Aorta (tissue), 5 donors: ENCODE data around the gene WAPL. TPM values are rescaled to one million over a fixed set of nuclear protein-coding genes. Genes with fewer than 3 reads are reported as not detected.

Source experiments
- ATAC-seq: fragments of 200-7000 bp; cut with Tn5 transposase; one replicate; pipeline ENCODE4 v1.9.1; 2022; ENCODE audit warnings: moderate library complexity; ENCODE audit not compliant: low FRiP score
- DNase-seq, 2 donors: peaks; one replicate each; pipeline ENCODE4 v3.0.0-alpha.2; 2020
- H3K27ac ChIP-seq, 2 donors: one replicate each; pipeline ENCODE4 v1.5.1; 2013; ENCODE audit warnings: low read length in 2 of 2, mild to moderate bottlenecking in 2 of 2, moderate library complexity in 2 of 2, control low read depth in 1 of 2, inconsistent platforms in 1 of 2, low read depth in 1 of 2
- H3K27me3 ChIP-seq, 2 donors: one replicate each; pipeline ENCODE4 v1.6.1; 2013; ENCODE audit warnings: control low read depth in 1 of 2, low read length in 1 of 2, mild to moderate bottlenecking in 1 of 2, moderate library complexity in 1 of 2; ENCODE audit not compliant: insufficient read depth in 2 of 2, control insufficient read depth in 1 of 2
- H3K36me3 ChIP-seq, 2 donors: one replicate each; pipeline ENCODE4 v1.6.1; 2013; ENCODE audit warnings: control low read depth in 1 of 2, low read length in 1 of 2, mild to moderate bottlenecking in 1 of 2; ENCODE audit not compliant: insufficient read depth in 2 of 2, control insufficient read depth in 1 of 2
- H3K4me1 ChIP-seq, 2 donors: one replicate each; pipeline ENCODE4 v1.6.1; 2013; ENCODE audit warnings: low read length in 2 of 2, control low read depth in 1 of 2, mild to moderate bottlenecking in 1 of 2, moderate library complexity in 1 of 2; ENCODE audit not compliant: insufficient read depth in 2 of 2, control insufficient read depth in 1 of 2
- H3K4me3 ChIP-seq, 2 donors: one replicate each; pipeline ENCODE4 v1.5.1; 2013; ENCODE audit warnings: low read length in 2 of 2, control low read depth in 1 of 2, mild to moderate bottlenecking in 1 of 2
- H3K9me3 ChIP-seq: one replicate; pipeline ENCODE4 v1.6.1; 2013; ENCODE audit warnings: mild to moderate bottlenecking, low read length; ENCODE audit not compliant: control insufficient read depth
- WGBS, 2 donors: extraction: QIAGEN DNeasy Blood & Tissue Kit; methylation state at CpG; one replicate each; pipeline ENCODE4 v1.1.7; 2013; 5-methylcytosine and 5-hydroxymethylcytosine counted together
- intact Hi-C, 2 donors: fragments of 100-400 bp; cut with DNase I; formaldehyde crosslinking; loops; one replicate each; pipeline versions ENCODE4 v1.14.2 to v1.15.0; 2022
- polyA plus RNA-seq, 2 donors: library from polyadenylated mRNA; stranded (reverse); fragments of 200-250 nt; gene quantifications; one replicate each; pipeline ENCODE4 v1.2.3, GENCODE V29; 2013
- total RNA-seq, 2 donors: library from RNA; stranded (reverse); fragmentation: NEBNext Ultra II Directional; extraction: Animal tissue kit (Norgen Biotek cat#: 25700); gene quantifications; one replicate each; pipeline ENCODE4 v1.2.1, GENCODE V29; 2021
- donor health status: healthy with polysubstance abuse.
- donor health status: Bipolar disorder and iron deficiency.
- donor health status: DM: no; HTN: no; CAD: no.
- donor health status: DM: no; HTN: no; CAD: no.
- donor health status: DM: yes; HTN: yes; CAD: no.

The WAPL gene
- total and polyA plus RNA-seq, 4 donors, result 13.2 to 37.3 (median 24.1) TPM

DNA sequence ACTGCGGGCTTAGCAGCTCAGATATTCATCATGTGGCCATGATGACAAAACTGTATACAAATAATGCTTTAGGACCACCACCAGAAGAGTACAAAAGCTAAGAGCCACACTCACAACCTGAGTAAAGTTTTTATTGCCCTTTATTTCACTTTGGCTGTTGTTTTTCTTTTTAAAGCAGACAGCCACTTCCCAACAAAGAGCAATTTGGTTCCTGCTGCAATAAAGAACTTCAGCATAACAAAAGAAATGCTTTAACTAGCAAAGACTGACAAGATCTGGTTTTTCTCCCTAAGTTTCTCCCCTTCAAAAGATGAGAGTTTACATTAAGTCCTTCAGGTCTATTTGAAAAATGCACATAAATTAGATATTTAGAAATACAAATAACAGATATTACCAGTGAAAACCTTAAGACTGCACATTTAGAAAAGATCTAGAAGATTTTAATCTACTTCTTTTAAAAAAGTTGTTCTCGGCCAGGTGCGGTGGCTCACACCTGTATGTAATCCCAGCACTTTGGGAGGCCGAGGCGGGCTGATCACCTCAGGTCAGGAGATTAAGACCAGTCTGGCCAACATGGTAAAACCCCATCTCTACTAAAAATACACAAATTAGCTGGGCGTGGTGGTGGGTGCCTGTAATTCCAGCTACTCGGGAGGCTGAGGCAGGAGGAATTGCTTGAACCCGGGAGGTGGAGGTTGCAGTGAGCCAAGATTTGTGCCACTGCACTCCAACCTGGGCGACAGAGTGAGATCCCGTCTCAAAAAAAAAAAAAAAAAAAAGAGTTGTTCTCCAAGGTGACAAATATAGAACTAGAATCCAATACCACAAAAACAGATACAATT lies 59.4 kb downstream of the WAPL start:
- H3K27me3 ChIP-seq, result no peaks in the 10 kb centered on the region
- no peak overlapping the region for H3K4me3 ChIP-seq
- H3K4me1 ChIP-seq, result no peaks in the 10 kb centered on the region
- H3K27ac ChIP-seq, result no peak overlapping the region
- intact Hi-C loops, result no loop called here
- no peak for DNase-seq
- peaks cover 0 to 5% of the 10 kb centered on the region in 2 donors for H3K36me3 ChIP-seq
- 91 to 92% methylated on average over 10 of the region's 10 CpGs for WGBS, 2 donors
- ATAC-seq, result no peak
- H3K9me3 ChIP-seq, result no peaks in the 10 kb centered on the region

DNA sequence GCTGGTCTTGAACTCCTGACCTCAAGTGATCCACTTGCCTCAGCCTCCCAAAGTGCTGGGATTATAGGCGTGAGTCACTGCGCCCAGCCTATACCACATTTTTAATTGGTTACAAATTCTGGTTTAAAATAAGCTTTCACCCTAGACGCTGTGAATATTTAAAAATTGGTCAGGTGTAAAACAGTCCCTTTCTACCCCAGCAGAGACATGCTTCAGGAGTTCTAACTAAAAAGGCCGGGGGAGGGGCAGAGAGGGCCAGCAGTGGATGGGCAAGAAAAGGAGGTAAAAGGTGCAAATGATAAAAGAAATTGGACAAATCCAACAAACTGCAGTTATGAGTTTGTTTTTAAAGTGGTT lies 70.0 kb downstream of the WAPL start:
- intact Hi-C loops, result loop anchor here in 1 of 2 donors (10.0 kb wide), 1 partner anchor 47 kb away; no protein-coding TSS in a partner anchor
- WGBS, 2 donors, result 94 to 96% methylated on average over 4 of the region's 4 CpGs
- H3K36me3 ChIP-seq, result peaks cover 0 to 4% of the 10 kb centered on the region in 2 donors
- H3K27me3 ChIP-seq, result no peaks in the 10 kb centered on the region
- ATAC-seq (no peak), DNase-seq (no peak)
- no peaks in the 10 kb centered on the region for H3K4me1 ChIP-seq
- no peak overlapping the region for H3K4me3 ChIP-seq
- H3K9me3 ChIP-seq, result no peaks in the 10 kb centered on the region
- H3K27ac ChIP-seq, result no peak overlapping the region

- intact Hi-C loops, result loop anchor here in 1 of 2 donors (10.0 kb wide), 1 partner anchor 46 kb away; no protein-coding TSS in a partner anchor
- no peak for ATAC-seq
- H3K36me3 ChIP-seq, result peaks cover 0 to 4% of the 10 kb centered on the region in 2 donors
- no peak for DNase-seq
- H3K4me3 ChIP-seq, result no peak overlapping the region
- H3K4me1 ChIP-seq, result no peaks in the 10 kb centered on the region
- H3K27ac ChIP-seq, result no peak overlapping the region
- 91 to 94% methylated on average over 7 of the region's 7 CpGs for WGBS, 2 donors
- H3K27me3 ChIP-seq, result no peaks in the 10 kb centered on the region
- no peaks in the 10 kb centered on the region for H3K9me3 ChIP-seq
Observed at GRCh38 chr10:86450806-86451603, 70.6 kb downstream of the WAPL start.

DNA sequence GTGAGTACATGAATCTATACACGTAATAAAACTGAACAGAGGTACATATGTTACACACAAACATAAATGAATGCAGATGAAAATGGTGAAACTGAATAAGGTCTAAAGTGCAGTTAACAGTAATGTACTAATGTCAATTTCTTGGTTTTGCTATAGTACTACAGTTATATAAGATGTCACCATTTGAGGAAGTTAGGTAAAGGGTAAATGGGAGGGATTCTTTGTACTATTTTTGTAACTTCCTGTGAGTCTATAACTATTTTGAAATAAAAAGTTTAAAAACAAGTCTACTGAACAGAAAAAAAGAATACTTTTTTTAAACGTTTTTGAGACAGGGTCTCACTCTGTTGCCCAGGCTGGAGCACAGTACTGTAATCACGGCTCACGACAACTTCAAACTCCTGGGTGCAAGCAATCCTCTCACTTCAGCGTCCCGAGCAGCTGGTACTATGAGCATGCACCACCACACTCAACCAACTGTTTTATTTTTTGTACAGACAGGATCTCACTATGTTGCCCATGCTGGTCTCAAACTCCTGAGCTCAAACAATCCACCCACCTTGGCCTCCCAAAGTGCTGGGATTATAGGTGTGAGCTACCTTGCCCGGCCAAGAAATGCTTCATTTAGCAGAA lies 71.5 kb downstream of the WAPL start:
- no peaks in the 10 kb centered on the region for H3K9me3 ChIP-seq
- H3K36me3 ChIP-seq, result peaks cover 0 to 4% of the 10 kb centered on the region in 2 donors
- intact Hi-C loops, result loop anchor here (5.0 to 10.0 kb wide), 2 partner anchors 45 to 48 kb away; no protein-coding TSS in a partner anchor
- WGBS, 2 donors, result 81 to 82% methylated on average over 7 of the region's 7 CpGs
- H3K4me1 ChIP-seq, result no peaks in the 10 kb centered on the region
- H3K4me3 ChIP-seq, result no peak overlapping the region
- ATAC-seq (no peak), DNase-seq (no peak)
- no peaks in the 10 kb centered on the region for H3K27me3 ChIP-seq
- no peak overlapping the region for H3K27ac ChIP-seq

- 88 to 90% methylated on average over 1 of the region's 1 CpG for WGBS, 2 donors
- H3K4me1 ChIP-seq, result no peaks in the 10 kb centered on the region
- DNase-seq (no peak), ATAC-seq (no peak)
- H3K4me3 ChIP-seq, result no peak overlapping the region
- H3K9me3 ChIP-seq, result no peaks in the 10 kb centered on the region
- H3K27ac ChIP-seq, result no peak overlapping the region
- peaks cover 0 to 2% of the 10 kb centered on the region in 2 donors for H3K36me3 ChIP-seq
- H3K27me3 ChIP-seq, result no peaks in the 10 kb centered on the region
- intact Hi-C loops, result loop anchor here in 1 of 2 donors (5.0 kb wide), 1 partner anchor 45 kb away; no protein-coding TSS in a partner anchor
Observed at GRCh38 chr10:86447432-86447831, 74.2 kb downstream of the WAPL start.

DNA sequence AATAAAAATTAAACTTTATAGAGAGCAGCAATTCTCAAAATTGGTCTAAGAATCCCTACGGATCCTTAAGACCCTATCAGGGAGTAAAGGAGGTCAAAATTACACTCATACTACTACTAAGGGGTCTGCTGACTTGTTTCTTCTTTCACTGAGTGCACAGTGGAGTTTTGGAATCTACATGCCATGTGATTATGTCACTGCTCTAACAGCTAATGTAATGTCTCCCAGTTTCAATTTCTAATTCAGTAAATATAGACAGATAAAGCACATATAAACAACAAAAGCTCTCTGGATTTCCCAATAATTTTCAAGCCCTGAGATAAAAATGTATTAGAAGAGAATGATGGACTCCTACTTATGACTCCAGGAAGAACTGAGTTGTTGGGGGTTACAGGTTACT lies 74.6 kb downstream of the WAPL start:
- intact Hi-C loops, result loop anchor here in 1 of 2 donors (5.0 kb wide), 1 partner anchor 45 kb away; no protein-coding TSS in a partner anchor
- H3K27me3 ChIP-seq, result no peaks in the 10 kb centered on the region
- 43 to 51% methylated on average over 1 of the region's 1 CpG for WGBS, 2 donors
- H3K4me3 ChIP-seq, result no peak overlapping the region
- no peak overlapping the region for H3K27ac ChIP-seq
- ATAC-seq (no peak), DNase-seq (no peak)
- H3K36me3 ChIP-seq, result peaks cover 0 to 2% of the 10 kb centered on the region in 2 donors
- no peaks in the 10 kb centered on the region for H3K4me1 ChIP-seq
- H3K9me3 ChIP-seq, result no peaks in the 10 kb centered on the region

DNA sequence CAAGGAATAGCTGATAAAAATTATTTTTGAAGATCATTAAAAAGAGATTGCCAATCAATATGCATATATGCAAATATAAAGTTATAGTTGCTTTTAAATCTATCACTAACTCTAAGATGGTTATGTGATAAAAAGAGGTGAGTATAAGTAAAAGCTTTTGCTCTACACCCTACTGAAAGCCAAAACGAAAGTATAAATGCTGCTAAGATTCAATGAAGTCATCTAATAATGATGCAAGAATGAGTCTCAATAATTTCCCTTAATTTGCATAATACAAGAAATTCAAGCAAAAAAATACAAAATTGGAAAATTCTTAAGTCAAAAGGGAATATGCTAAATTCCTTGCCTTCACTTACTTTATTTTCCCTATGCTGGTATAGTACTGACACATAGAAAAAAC lies 75.2 kb downstream of the WAPL start:
- intact Hi-C loops, result loop anchor here in 1 of 2 donors (5.0 kb wide), 1 partner anchor 44 kb away; no protein-coding TSS in a partner anchor
- Histone ChIP-seq H3K36me3 (peaks cover under 1 to 4% of the 10 kb centered on the region in 2 donors), H3K4me3 (no peak overlapping the region), H3K4me1 (no peaks in the 10 kb centered on the region), H3K9me3 (no peaks in the 10 kb centered on the region), H3K27me3 (no peaks in the 10 kb centered on the region), H3K27ac (no peak overlapping the region)
- no peak for DNase-seq
- WGBS, 2 donors, result 53 to 56% methylated on average over 1 of the region's 1 CpG
- no peak for ATAC-seq

GRCh38 chr10:86443936-86444335 lies 77.7 kb downstream of the WAPL start:
- WGBS, 2 donors, result 60 to 63% methylated on average over 6 of the region's 6 CpGs
- H3K9me3 ChIP-seq, result no peaks in the 10 kb centered on the region
- intact Hi-C loops, result no loop called here
- no peak overlapping the region for H3K27ac ChIP-seq
- H3K27me3 ChIP-seq, result no peaks in the 10 kb centered on the region
- DNase-seq (no peak), ATAC-seq (no peak)
- no peak overlapping the region for H3K4me3 ChIP-seq
- no peaks in the 10 kb centered on the region for H3K4me1 ChIP-seq
- peaks cover 3 to 9% of the 10 kb centered on the region in 2 donors for H3K36me3 ChIP-seq
